ENCODE measurements around the gene SPSB4.

Gene SPSB4

DNA sequence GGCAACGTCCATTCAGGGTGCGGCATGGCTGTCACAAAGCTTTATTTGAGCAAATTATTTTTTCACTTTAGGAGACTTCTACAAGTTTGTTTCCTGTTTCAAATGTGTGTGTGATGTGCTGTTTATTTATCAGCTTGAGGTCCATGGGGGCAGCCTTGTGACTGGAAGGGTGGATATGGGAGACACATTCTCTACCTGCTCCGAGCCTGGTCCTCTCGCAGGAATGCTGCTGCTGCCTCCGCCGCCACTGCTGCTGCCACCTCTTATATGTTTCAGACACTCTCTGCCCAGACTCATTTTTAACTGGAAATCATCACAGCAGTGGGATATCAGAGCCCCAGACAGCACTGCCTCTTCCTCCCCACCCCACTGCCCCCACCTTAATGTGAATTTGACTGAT is 97.0 kb downstream of the SPSB4 start:
- no peak overlapping the region for H2AFZ ChIP-seq (ENCODE audit: low read length)
- no peaks in the 10 kb centered on the region for H3K27me3 ChIP-seq (ENCODE audit: control insufficient read depth in 3 of 3, insufficient read depth in 3 of 3, low read depth in 1 of 3, low read length in 3 of 3)
- no peak overlapping the region for H4K91ac ChIP-seq (ENCODE audit: low read depth, low read length, poor library complexity)
- H3K4ac ChIP-seq (ENCODE audit: low read length): no peak overlapping the region
- H3K18ac ChIP-seq (ENCODE audit: low read length): no peak overlapping the region
- no peak overlapping the region for H2BK15ac ChIP-seq (ENCODE audit: low read length)
- H3K9ac ChIP-seq (ENCODE audit: low read depth, low read length, poor library complexity): no peak overlapping the region
- no peak overlapping the region for H3K23ac ChIP-seq (ENCODE audit: low read depth, low read length, poor library complexity)
- no CpG with 5 or more reads among the region's 6 CpGs for WGBS, 2 donors (ENCODE audit: extremely low coverage in 2 of 2, insufficient read length in 2 of 2, insufficient replicate concordance in 1 of 2)
- H3K4me3 ChIP-seq (ENCODE audit: low read length in 2 of 2): no peak overlapping the region
- no peak overlapping the region for H4K8ac ChIP-seq (ENCODE audit: low read depth, low read length)
- peaks cover 0 to 76% of the 10 kb centered on the region in 2 donors for H3K36me3 ChIP-seq (replicated peaks in 1 of 2; ENCODE audit: control insufficient read depth in 2 of 2, insufficient read depth in 2 of 2, low read length in 2 of 2)
- no peak overlapping the region for H3K14ac ChIP-seq (ENCODE audit: low read length)
- H2BK120ac ChIP-seq (ENCODE audit: low read depth, low read length): no peak overlapping the region
- no peak for DNase-seq (ENCODE audit: low spot score)
- H2BK5ac ChIP-seq (ENCODE audit: low read length): no peak overlapping the region
- H2BK12ac ChIP-seq (ENCODE audit: low read length): no peak overlapping the region
- peaks cover 0 to 7% of the 10 kb centered on the region in 2 donors for H3K4me1 ChIP-seq (ENCODE audit: control insufficient read depth in 2 of 2, insufficient read depth in 1 of 2, low read depth in 1 of 2, low read length in 2 of 2)
- no peak overlapping the region for H3K4me2 ChIP-seq (ENCODE audit: insufficient read depth, low read length, poor library complexity, severe bottlenecking)
- H3K79me1 ChIP-seq (ENCODE audit: low read depth, low read length): no peaks in the 10 kb centered on the region
- H3K9me3 ChIP-seq (replicated peaks in 1 of 2; ENCODE audit: control insufficient read depth in 2 of 2, insufficient read depth in 1 of 2, low read depth in 1 of 2, low read length in 2 of 2): peaks cover under 1 to 26% of the 10 kb centered on the region in 2 donors
- no peak overlapping the region for H3K27ac ChIP-seq (replicated peaks; ENCODE audit: low read length)
- no peak overlapping the region for H2AK5ac ChIP-seq (ENCODE audit: low read depth, low read length)

DNA sequence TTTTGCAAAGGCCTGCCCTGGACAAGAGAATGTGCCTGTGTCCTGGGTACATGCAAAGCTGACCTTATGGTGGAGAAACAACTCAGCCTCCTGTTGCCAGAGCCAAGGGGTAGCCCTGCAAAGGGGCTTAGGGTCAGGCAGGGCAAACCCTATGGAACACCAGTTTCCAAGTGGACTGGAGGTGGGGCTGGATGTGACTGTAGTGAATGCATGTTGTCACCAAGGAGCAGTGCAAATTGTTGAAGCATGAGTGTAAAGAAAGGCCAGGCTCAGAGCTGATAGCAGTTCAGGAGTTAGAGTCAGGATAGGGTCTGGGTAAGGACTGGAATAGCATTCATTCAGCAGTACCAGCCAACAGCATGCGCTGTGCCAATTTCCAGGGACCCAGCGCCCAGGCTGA is 97.6 kb downstream of the SPSB4 start:
- H3K23ac ChIP-seq (ENCODE audit: low read depth, low read length, poor library complexity): no peak overlapping the region
- H3K9ac ChIP-seq (ENCODE audit: low read depth, low read length, poor library complexity): no peak overlapping the region
- peaks cover 0 to 10% of the 10 kb centered on the region in 2 donors for H3K4me1 ChIP-seq (ENCODE audit: control insufficient read depth in 2 of 2, insufficient read depth in 1 of 2, low read depth in 1 of 2, low read length in 2 of 2)
- no peak overlapping the region for H4K91ac ChIP-seq (ENCODE audit: low read depth, low read length, poor library complexity)
- H3K27ac ChIP-seq (replicated peaks; ENCODE audit: low read length): no peak overlapping the region
- H3K36me3 ChIP-seq (replicated peaks in 1 of 2; ENCODE audit: control insufficient read depth in 2 of 2, insufficient read depth in 2 of 2, low read length in 2 of 2): peaks cover 0 to 73% of the 10 kb centered on the region in 2 donors
- no peak overlapping the region for H2BK12ac ChIP-seq (ENCODE audit: low read length)
- no peak overlapping the region for H2BK15ac ChIP-seq (ENCODE audit: low read length)
- no peak for DNase-seq (ENCODE audit: low spot score)
- no peak overlapping the region for H3K4me3 ChIP-seq (ENCODE audit: low read length in 2 of 2)
- H3K9me3 ChIP-seq (replicated peaks in 1 of 2; ENCODE audit: control insufficient read depth in 2 of 2, insufficient read depth in 1 of 2, low read depth in 1 of 2, low read length in 2 of 2): peaks cover 0 to 21% of the 10 kb centered on the region in 2 donors
- WGBS, 2 donors (ENCODE audit: extremely low coverage in 2 of 2, insufficient read length in 2 of 2, insufficient replicate concordance in 1 of 2): no CpG with 5 or more reads among the region's 2 CpGs
- no peak overlapping the region for H4K8ac ChIP-seq (ENCODE audit: low read depth, low read length)
- no peaks in the 10 kb centered on the region for H3K79me1 ChIP-seq (ENCODE audit: low read depth, low read length)
- H3K18ac ChIP-seq (ENCODE audit: low read length): no peak overlapping the region
- H2BK120ac ChIP-seq (ENCODE audit: low read depth, low read length): no peak overlapping the region
- H2BK5ac ChIP-seq (ENCODE audit: low read length): no peak overlapping the region
- H3K27me3 ChIP-seq (ENCODE audit: control insufficient read depth in 3 of 3, insufficient read depth in 3 of 3, low read depth in 1 of 3, low read length in 3 of 3): no peaks in the 10 kb centered on the region
- no peak overlapping the region for H3K4me2 ChIP-seq (ENCODE audit: insufficient read depth, low read length, poor library complexity, severe bottlenecking)
- no peak overlapping the region for H3K14ac ChIP-seq (ENCODE audit: low read length)
- H2AFZ ChIP-seq (ENCODE audit: low read length): no peak overlapping the region
- H3K4ac ChIP-seq (ENCODE audit: low read length): no peak overlapping the region
- no peak overlapping the region for H2AK5ac ChIP-seq (ENCODE audit: low read depth, low read length)

DNA sequence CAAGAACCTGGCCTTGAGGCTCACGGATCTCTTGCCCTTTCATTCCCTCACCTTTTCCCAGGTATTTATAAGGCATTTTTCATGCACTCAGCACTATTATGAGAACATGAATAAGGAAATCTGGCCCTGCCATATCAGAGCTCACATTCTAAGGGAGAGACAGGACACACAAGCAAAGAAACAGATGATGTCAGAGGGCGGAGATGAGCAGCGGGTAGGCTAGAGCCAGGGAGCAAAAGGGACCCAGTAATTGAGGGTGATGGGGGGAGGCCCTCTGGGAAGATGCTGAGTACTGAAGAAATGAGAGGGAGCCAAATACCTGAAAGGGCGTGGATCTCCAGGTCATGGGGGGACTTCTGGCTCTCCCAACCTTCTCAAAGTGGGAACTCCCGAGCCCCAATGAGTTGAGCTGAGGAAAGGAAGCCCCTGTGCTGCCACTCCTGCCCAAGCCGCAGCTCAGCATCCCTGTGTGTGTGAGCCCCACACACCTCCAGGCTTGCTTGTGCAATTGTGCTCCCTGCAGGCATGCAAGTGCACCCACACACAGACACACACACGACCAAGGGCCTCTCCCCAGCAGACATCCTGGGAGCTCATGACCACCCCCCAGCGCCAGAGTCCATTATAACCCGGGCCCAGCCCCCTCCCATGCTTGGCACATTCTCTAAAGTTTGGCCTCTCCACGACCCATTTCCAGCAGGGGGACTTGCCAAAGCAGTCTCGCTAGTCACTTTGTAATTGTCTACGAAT is 99.1 kb downstream of the SPSB4 start:
- Histone ChIP-seq H3K4me3 (ENCODE audit: low read length in 2 of 2) (no peak overlapping the region), H4K8ac (ENCODE audit: low read depth, low read length) (no peak overlapping the region), H3K9me3 (replicated peaks in 1 of 2; ENCODE audit: control insufficient read depth in 2 of 2, insufficient read depth in 1 of 2, low read depth in 1 of 2, low read length in 2 of 2) (peaks cover 0 to 6% of the 10 kb centered on the region in 2 donors), H3K4me2 (ENCODE audit: insufficient read depth, low read length, poor library complexity, severe bottlenecking) (no peak overlapping the region), H3K36me3 (replicated peaks in 1 of 2; ENCODE audit: control insufficient read depth in 2 of 2, insufficient read depth in 2 of 2, low read length in 2 of 2) (peaks cover 0 to 62% of the 10 kb centered on the region in 2 donors), H2BK120ac (ENCODE audit: low read depth, low read length) (no peak overlapping the region), H3K4ac (ENCODE audit: low read length) (no peak overlapping the region), H2BK15ac (ENCODE audit: low read length) (no peak overlapping the region), H3K27ac (replicated peaks; ENCODE audit: low read length) (no peak overlapping the region), H3K14ac (ENCODE audit: low read length) (no peak overlapping the region), H3K23ac (ENCODE audit: low read depth, low read length, poor library complexity) (no peak overlapping the region), H3K4me1 (ENCODE audit: control insufficient read depth in 2 of 2, insufficient read depth in 1 of 2, low read depth in 1 of 2, low read length in 2 of 2) (peaks cover 0 to 13% of the 10 kb centered on the region in 2 donors), H2BK5ac (ENCODE audit: low read length) (no peak overlapping the region), H2AK5ac (ENCODE audit: low read depth, low read length) (no peak overlapping the region), H2BK12ac (ENCODE audit: low read length) (no peak overlapping the region), H3K18ac (ENCODE audit: low read length) (no peak overlapping the region), H4K91ac (ENCODE audit: low read depth, low read length, poor library complexity) (no peak overlapping the region), H3K79me1 (ENCODE audit: low read depth, low read length) (no peaks in the 10 kb centered on the region), H2AFZ (ENCODE audit: low read length) (no peak overlapping the region), H3K27me3 (ENCODE audit: control insufficient read depth in 3 of 3, insufficient read depth in 3 of 3, low read depth in 1 of 3, low read length in 3 of 3) (no peaks in the 10 kb centered on the region), H3K9ac (ENCODE audit: low read depth, low read length, poor library complexity) (no peak overlapping the region)
- DNase-seq (ENCODE audit: low spot score): no peak
- no CpG with 5 or more reads among the region's 12 CpGs for WGBS, 2 donors (ENCODE audit: extremely low coverage in 2 of 2, insufficient read length in 2 of 2, insufficient replicate concordance in 1 of 2)

DNA sequence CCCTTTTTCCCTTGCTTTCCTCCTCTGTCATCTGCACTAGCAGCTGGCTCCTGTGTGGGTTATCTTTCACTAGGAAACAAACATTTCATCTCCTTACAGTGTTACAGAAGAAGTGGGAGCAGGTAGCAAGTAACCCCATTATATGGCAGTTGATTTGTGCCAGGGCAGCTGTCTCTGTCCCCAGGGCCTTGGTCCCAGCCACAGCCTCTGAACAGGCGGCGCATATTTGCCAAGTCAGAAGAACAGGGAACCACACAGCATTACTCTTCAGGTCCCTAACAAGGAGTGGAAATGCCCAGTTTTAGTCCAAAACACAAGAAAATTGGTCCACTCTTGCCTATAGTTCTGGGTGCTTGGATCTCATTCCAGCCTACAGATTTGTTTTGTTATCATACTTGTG is 99.8 kb downstream of the SPSB4 start:
- H3K27ac ChIP-seq (replicated peaks; ENCODE audit: low read length): no peak overlapping the region
- no peak overlapping the region for H4K8ac ChIP-seq (ENCODE audit: low read depth, low read length)
- no CpG with 5 or more reads among the region's 2 CpGs for WGBS, 2 donors (ENCODE audit: extremely low coverage in 2 of 2, insufficient read length in 2 of 2, insufficient replicate concordance in 1 of 2)
- H4K91ac ChIP-seq (ENCODE audit: low read depth, low read length, poor library complexity): no peak overlapping the region
- H2BK12ac ChIP-seq (ENCODE audit: low read length): no peak overlapping the region
- H3K9me3 ChIP-seq (replicated peaks in 1 of 2; ENCODE audit: control insufficient read depth in 2 of 2, insufficient read depth in 1 of 2, low read depth in 1 of 2, low read length in 2 of 2): peaks cover 0 to 2% of the 10 kb centered on the region in 2 donors
- H2AFZ ChIP-seq (ENCODE audit: low read length): no peak overlapping the region
- DNase-seq (ENCODE audit: low spot score): no peak
- H3K79me1 ChIP-seq (ENCODE audit: low read depth, low read length): no peaks in the 10 kb centered on the region
- no peaks in the 10 kb centered on the region for H3K27me3 ChIP-seq (ENCODE audit: control insufficient read depth in 3 of 3, insufficient read depth in 3 of 3, low read depth in 1 of 3, low read length in 3 of 3)
- H2BK120ac ChIP-seq (ENCODE audit: low read depth, low read length): no peak overlapping the region
- H3K4me1 ChIP-seq (ENCODE audit: control insufficient read depth in 2 of 2, insufficient read depth in 1 of 2, low read depth in 1 of 2, low read length in 2 of 2): peaks cover 0 to 13% of the 10 kb centered on the region in 2 donors
- H3K4me3 ChIP-seq (ENCODE audit: low read length in 2 of 2): no peak overlapping the region
- H2AK5ac ChIP-seq (ENCODE audit: low read depth, low read length): no peak overlapping the region
- H3K23ac ChIP-seq (ENCODE audit: low read depth, low read length, poor library complexity): no peak overlapping the region
- H3K4ac ChIP-seq (ENCODE audit: low read length): no peak overlapping the region
- H3K4me2 ChIP-seq (ENCODE audit: insufficient read depth, low read length, poor library complexity, severe bottlenecking): no peak overlapping the region
- H3K9ac ChIP-seq (ENCODE audit: low read depth, low read length, poor library complexity): no peak overlapping the region
- no peak overlapping the region for H2BK5ac ChIP-seq (ENCODE audit: low read length)
- H3K14ac ChIP-seq (ENCODE audit: low read length): no peak overlapping the region
- no peak overlapping the region for H3K18ac ChIP-seq (ENCODE audit: low read length)
- peaks cover 0 to 55% of the 10 kb centered on the region in 2 donors for H3K36me3 ChIP-seq (replicated peaks in 1 of 2; ENCODE audit: control insufficient read depth in 2 of 2, insufficient read depth in 2 of 2, low read length in 2 of 2)
- H2BK15ac ChIP-seq (ENCODE audit: low read length): no peak overlapping the region

All from neuronal stem cell (in vitro differentiated cells).